ENCODE measurements around the gene RAPGEF1. TPM values are rescaled to one million over a fixed set of nuclear protein-coding genes. Genes with fewer than 3 reads are reported as not detected.

The RAPGEF1 gene
- total RNA-seq, 1 donor from 2014 or later, result 73.1 TPM

DNA sequence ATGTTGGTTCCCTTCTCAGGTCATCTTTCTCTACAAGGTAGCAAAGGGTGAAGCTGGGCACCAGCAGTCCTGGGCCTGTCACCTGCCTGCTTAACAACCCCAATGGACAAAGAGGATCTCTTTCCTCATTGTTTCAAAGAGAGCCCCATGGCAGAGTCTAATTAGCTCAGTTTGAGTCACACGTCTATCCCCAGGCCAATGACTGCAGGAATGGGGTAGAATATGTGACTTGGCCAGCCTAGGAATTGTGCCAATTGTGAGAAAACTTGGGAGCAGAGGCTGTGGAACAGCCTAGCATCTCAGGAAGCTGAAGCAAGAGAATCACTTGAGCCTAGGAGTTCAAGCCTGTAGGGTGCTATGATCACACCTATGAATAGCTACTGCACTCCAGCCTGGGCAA is 3.6 kb upstream of the RAPGEF1 start:
- H3K27me3 Mint-ChIP-seq (ENCODE audit: low read depth), result no peaks in the 10 kb centered on the region
- peaks cover 8% of the 10 kb centered on the region for H3K4me1 Mint-ChIP-seq (ENCODE audit: low read depth)
- H3K27ac Mint-ChIP-seq (ENCODE audit: unreplicated experiment), result no peak overlapping the region
- H3K9me3 Mint-ChIP-seq (ENCODE audit: low read depth), result no peaks in the 10 kb centered on the region
- no peaks in the 10 kb centered on the region for H3K36me3 Mint-ChIP-seq (ENCODE audit: low read depth)
- no peak overlapping the region for H3K4me3 Mint-ChIP-seq (ENCODE audit: unreplicated experiment)
- TF ChIP-seq, protein P1, sequence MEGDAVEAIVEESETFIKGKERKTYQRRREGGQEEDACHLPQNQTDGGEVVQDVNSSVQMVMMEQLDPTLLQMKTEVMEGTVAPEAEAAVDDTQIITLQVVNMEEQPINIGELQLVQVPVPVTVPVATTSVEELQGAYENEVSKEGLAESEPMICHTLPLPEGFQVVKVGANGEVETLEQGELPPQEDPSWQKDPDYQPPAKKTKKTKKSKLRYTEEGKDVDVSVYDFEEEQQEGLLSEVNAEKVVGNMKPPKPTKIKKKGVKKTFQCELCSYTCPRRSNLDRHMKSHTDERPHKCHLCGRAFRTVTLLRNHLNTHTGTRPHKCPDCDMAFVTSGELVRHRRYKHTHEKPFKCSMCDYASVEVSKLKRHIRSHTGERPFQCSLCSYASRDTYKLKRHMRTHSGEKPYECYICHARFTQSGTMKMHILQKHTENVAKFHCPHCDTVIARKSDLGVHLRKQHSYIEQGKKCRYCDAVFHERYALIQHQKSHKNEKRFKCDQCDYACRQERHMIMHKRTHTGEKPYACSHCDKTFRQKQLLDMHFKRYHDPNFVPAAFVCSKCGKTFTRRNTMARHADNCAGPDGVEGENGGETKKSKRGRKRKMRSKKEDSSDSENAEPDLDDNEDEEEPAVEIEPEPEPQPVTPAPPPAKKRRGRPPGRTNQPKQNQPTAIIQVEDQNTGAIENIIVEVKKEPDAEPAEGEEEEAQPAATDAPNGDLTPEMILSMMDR (IDR thresholded peaks at IDR 0.05), result no peak
- DNase-seq (ENCODE audit: low spot score), result no peak

DNA sequence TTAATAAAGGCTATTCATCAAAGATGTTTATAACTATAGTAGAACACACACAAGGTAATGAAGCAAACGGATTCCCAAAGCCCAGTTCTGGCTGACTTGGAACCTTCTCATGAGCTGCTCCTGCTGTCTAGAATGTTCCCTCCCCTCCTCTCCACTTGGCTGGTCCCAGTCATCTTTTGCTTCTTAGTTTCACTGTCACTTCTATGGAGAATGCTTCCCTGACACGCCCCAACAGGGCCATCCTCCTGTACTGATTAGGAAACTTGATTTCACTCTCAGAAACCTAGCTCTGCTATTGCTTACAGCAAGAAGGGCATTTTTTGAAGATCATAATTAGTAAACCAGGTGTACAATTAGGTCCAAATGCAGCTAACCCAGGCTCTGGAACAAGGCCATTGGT is 3.2 kb upstream of the RAPGEF1 start:
- no peaks in the 10 kb centered on the region for H3K27me3 Mint-ChIP-seq (ENCODE audit: low read depth)
- no peaks in the 10 kb centered on the region for H3K36me3 Mint-ChIP-seq (ENCODE audit: low read depth)
- no peak overlapping the region for H3K27ac Mint-ChIP-seq (ENCODE audit: unreplicated experiment)
- H3K9me3 Mint-ChIP-seq (ENCODE audit: low read depth), result no peaks in the 10 kb centered on the region
- H3K4me3 Mint-ChIP-seq (ENCODE audit: unreplicated experiment), result no peak overlapping the region
- TF ChIP-seq, protein P1 (IDR thresholded peaks at IDR 0.05), result no peak
- no peak for DNase-seq (ENCODE audit: low spot score)
- H3K4me1 Mint-ChIP-seq (ENCODE audit: low read depth), result peaks cover 11% of the 10 kb centered on the region

DNA sequence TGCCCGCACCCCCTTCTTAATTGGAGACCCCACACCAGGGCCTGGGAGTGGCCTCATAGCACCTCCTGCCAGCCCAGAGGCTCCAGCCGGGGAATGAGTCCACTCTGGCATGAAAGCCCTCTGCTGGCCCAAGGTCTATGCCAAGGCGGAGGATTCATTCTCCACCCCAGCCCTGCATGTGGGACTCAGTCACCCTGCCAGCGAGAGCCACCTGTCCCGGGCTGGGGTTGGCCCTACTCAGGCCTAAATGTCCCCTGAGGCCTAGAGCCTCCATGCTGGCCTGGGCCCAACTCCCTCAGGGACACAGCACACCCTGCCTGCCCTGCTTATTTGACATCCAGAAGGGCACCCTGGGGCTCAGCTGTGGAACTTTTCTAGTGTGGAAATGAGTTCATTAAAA is 1.0 kb upstream of the RAPGEF1 start:
- Mint-ChIP-seq H3K4me3 (ENCODE audit: unreplicated experiment) (peak overlapping the region; percentile 52), H3K36me3 (ENCODE audit: low read depth) (peaks cover 2% of the 10 kb centered on the region), H3K27ac (ENCODE audit: unreplicated experiment) (no peak overlapping the region), H3K27me3 (ENCODE audit: low read depth) (no peaks in the 10 kb centered on the region), H3K4me1 (ENCODE audit: low read depth) (peaks cover 27% of the 10 kb centered on the region), H3K9me3 (ENCODE audit: low read depth) (no peaks in the 10 kb centered on the region)
- TF ChIP-seq, protein P1 (IDR thresholded peaks at IDR 0.05), result no peak
- DNase-seq (ENCODE audit: low spot score), result no peak

DNA sequence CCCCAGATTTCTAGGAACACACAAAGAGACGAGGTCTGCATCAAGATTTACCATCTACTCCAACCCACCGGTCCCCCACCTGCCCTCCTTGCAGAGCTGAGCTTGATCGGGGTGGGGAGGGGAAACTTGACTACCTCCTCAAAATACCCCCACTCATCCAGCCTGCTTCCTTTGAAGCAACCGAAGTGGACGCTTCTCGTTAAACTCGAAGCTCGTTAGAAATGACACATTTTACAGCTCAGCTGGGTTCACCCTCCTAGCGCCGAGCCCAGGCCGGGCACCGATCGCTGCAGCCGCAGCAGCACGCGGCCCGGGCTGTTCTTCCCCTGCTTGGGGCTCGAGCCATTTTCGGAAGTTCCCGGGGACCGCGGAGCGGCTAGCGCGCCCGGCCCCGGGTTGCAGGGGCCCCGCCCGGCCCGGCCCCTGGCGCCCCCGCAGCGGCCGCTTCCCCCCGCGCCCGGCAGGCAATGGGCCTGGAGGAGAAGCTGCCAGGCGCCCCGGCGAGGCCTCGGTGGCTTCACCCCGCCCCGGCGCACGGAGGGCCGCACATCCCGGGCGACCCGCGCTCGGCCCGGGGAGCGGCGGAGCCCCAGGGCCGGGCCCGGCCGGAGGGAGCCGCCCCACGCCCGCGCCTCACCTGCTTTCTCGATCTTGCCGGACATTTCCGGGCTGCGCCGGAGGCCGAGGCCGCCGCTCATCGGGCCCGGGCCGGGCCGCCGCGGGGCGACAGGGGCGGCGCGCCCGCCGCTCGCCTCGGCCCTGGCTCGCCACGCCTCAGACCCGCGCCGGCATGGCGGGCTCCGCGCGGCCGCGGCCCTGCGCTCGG is 530 bp downstream of the RAPGEF1 start:
- H3K4me1 Mint-ChIP-seq (ENCODE audit: low read depth), result peaks cover 43% of the 10 kb centered on the region

DNA sequence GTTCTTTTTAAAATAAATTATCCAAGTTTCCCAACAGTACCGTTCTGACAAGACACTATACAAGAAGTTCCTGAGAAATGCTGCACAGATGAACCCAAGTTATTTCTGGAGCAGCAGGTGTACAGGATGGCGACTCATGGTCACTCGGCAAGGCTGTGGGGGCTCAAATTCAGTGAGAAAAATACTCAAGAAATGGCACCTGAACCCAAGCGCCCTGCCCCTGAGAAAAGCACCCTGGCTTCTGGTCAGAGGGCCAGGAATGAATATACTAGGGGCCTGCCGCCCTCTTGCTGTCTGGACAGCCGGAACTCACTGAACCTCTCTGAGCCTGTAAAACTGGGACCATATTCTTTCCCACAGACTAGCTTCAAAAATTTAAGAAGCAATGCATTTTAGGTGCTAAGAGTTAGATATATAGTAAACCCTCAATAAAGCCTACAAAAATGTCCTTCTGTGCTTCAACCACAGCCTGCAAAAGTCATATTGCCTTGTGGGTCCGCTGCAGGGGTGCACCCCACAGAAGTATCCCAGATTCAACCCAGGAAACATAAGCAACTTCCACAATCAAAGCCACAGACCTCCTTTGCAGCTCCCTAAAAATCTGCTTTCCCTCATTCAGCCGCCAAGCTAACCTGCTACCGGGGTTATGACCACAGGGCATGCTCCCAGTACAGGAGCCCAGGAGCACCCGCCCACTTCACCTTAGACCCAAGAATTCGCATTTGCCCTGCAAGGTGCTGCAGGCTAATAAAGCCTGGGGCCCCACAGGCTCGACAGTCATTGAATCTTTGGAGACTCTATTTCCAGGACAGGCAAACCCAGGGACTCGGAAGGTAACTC is 1.4 kb downstream of the RAPGEF1 start:
- peaks cover 2% of the 10 kb centered on the region for H3K36me3 Mint-ChIP-seq (ENCODE audit: low read depth)
- no peak for DNase-seq (ENCODE audit: low spot score)
- H3K4me3 Mint-ChIP-seq (ENCODE audit: unreplicated experiment), result peak overlapping the region; percentile 82
- H3K9me3 Mint-ChIP-seq (ENCODE audit: low read depth), result no peaks in the 10 kb centered on the region
- H3K27ac Mint-ChIP-seq (ENCODE audit: unreplicated experiment), result peak overlapping the region; percentile 81
- H3K4me1 Mint-ChIP-seq (ENCODE audit: low read depth), result peaks cover 51% of the 10 kb centered on the region
- H3K27me3 Mint-ChIP-seq (ENCODE audit: low read depth), result no peaks in the 10 kb centered on the region
- TF ChIP-seq, protein P1 (IDR thresholded peaks at IDR 0.05), result no peak

More for the DNA sequence above, 530 bp downstream of the RAPGEF1 start:
- H3K27ac Mint-ChIP-seq (ENCODE audit: unreplicated experiment), result peak overlapping the region; percentile 81
- H3K36me3 Mint-ChIP-seq (ENCODE audit: low read depth), result peaks cover 2% of the 10 kb centered on the region
- no peak for DNase-seq (ENCODE audit: low spot score)
- no peaks in the 10 kb centered on the region for H3K27me3 Mint-ChIP-seq (ENCODE audit: low read depth)
- no peaks in the 10 kb centered on the region for H3K9me3 Mint-ChIP-seq (ENCODE audit: low read depth)
- TF ChIP-seq, protein P1 (IDR thresholded peaks at IDR 0.05), result peak; percentile 32
- peak overlapping the region; percentile 82 for H3K4me3 Mint-ChIP-seq (ENCODE audit: unreplicated experiment)

All from chondrocyte (in vitro differentiated cells).